SH-SY5Y (cell line): ENCODE measurements around the gene CENPA.

Source experiments
- GATA2 ChIP-seq: IDR thresholded peaks from 2 replicates; pipeline ENCODE4 v1.6.1; 2011; ENCODE audit warnings: mild to moderate bottlenecking, low read depth, low read length
- GATA3 ChIP-seq: IDR thresholded peaks from 2 replicates; pipeline ENCODE4 v1.6.1; 2011; ENCODE audit warnings: low read depth, mild to moderate bottlenecking, low read length, moderate library complexity

- TF ChIP-seq GATA2: no peak
- no peak for TF ChIP-seq GATA3
Observed at GRCh38 chr2:26807788-26808460, 22.1 kb downstream of the CENPA start.
